GM19023 (cell line): ENCODE measurements around the gene EML6.

Experiments used
- ATAC-seq: cut with Tn5 transposase; IDR thresholded peaks from one replicate; pipeline ENCODE4 v1.9.1; 2021; ENCODE audit warnings: mild to moderate bottlenecking, moderate library complexity; ENCODE audit not compliant: unreplicated experiment

Gene EML6

DNA sequence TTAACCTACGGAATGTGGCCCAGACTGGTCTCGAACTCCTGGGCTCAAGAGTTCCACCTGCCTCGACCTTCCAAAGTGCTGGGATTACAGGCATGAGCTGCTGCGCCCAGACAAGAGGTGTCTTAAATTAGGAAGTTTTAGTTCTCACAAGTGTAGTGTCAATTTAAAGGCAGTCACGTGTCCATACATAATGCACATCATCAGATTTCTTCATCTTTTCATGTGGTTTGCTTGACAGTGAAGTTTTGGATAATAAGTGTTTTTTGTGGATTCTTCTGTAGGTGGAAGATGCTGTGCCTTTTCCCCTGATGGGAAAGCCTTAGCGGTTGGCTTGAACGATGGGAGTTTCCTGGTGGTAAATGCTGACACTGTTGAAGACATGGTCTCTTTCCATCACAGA is 179.3 kb downstream of the EML6 start:
- ATAC-seq, result no peak

DNA sequence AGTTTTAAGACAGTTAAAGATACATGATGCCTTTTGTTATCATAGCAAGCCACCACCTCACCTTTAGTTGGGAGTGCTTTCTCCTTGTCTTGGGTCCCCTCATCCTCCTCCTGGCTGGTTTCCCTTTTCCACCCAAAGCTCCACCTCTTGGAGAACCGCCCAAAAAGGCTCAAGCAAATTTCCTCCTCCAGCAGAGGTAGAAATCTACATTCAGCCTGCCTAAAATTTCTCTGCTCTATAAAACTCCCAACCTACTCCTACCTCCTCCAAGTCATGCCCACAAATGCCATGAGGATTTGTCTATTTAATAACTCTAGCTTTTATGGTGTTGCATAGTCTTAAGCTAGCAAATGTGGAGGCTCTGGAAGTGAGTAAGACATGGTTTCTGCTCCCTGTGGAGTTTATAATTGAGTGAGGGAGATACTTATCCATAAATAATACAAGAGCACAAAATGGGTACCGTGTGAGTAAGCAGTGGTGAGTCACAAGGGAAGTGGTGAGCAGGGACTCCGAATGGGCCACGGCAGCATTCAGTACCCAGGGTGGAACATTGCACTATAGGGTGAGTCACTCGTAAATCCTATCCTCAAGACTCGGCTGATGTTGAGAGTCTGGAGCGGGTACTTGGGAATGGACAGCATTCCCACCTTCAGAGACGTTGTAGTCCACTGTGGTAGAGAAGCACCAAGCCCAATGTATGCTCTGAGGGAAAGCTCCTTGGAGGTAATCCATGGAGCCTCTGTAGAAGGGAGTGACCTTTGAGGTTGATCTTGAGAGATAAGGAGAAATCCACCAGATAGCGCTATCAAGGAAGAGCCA is 180.5 kb downstream of the EML6 start:
- ATAC-seq, result no peak

DNA sequence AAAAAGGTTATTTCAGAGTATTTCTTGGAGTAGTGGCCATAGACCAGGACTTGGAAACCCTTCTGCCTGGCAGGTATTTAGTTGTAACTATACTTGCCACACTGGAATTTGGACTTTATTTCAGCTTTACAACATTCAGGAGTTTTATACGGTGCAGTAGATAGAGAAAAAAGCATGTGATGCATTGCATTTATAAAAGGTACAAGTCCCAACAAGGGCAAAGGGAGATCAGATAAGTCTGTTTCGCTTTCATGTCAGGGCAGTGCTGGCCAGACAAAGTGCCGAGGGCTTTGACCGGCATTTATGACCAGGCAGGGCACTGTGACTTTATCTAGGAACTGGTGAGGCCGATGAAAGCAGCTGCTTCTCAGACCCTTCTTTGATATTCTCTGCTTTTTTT is 181.4 kb downstream of the EML6 start:
- no peak for ATAC-seq

DNA sequence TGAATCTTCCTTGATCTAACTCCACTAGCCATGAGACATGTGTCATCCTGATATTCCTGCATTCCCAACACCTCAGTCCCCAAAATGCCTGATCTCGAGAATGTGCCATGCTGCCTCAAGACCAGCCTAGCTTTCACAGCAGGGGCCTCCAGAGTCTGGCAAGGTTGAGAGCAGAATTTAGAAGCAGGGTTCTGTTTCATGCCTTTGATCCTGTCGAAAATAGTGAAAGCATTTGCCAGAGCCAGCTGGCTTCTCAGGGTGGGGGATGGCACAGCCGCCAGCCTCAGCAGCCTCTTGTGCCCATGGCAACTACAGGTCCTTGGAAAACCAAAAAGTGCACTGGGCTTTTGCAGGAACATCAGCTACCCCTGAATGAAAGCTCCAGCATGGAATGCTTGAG is 183.3 kb downstream of the EML6 start:
- no peak for ATAC-seq

DNA sequence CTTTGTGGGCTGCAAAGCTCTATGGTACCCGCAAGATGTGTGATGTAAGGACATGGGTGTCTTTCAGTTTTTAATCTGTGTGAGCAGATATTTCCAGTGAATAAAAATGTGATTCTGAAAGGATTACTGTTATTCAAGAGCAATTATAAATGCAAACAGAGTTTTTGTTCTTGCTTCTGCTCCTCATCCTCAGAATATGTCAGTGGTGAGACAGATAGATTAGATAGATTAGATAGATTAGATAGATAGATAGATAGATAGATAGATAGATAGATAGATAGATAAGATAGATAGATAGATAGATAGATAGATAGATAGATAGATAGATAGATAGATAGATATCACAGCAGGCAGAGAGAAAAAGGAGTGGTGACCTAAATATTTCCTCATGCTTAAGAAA is 184.2 kb downstream of the EML6 start:
- ATAC-seq, result no peak

DNA sequence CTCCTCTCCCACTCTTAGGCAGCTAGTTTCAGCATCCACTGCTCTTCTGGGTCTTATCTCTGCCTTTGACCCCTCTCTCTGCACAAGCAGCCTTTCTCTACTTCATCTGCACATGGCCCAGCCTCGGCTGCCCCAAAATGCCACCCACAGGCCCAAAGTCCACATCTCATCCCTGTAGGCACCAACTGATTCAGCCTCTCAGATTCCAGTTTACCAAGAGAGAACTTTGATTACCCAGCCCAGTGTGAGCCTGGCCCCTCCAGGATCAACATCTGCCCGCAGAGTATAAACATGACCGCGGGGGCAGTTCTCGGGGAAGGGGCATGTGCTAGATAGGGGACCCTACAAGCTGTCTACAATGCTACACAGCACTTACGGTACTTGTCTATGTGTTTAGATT is 185.1 kb downstream of the EML6 start:
- ATAC-seq, result no peak

DNA sequence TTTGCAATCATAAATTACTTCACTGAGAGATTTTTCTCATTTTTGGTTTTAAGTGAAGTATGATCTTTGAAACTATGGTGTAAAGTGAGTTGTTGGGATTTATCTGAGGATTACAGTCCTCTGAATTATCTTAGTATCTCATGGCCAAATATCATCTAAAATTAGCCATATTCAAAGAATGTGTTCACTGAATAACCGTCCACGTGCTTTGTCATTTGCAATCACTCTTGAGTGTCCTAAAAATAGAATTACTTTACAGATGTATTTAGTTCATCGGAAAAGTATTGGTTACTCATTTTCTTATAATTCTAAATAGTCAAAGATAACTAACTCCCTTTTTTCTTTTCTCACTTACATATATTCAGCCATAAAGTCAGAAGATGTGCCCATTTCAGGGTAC is 185.5 kb downstream of the EML6 start:
- no peak for ATAC-seq

DNA sequence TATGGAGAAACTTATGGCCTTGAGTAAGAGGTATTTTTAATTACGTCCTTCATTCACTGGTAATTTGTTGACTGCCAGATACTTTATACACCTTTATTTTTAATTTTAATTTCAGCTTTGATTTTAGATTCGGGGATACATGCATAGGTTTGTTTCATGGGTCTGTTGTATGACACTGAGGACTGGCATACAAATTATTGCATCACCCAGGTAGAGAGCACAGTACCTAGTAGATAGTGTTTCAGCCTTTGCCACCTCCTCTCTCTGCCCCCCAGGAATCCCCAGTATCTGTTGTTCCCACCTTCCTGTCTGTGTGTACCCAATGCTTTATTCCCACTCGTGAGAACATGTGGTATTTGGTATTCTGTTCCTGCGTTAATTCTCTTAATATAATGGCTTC is 188.8 kb downstream of the EML6 start:
- no peak for ATAC-seq

DNA sequence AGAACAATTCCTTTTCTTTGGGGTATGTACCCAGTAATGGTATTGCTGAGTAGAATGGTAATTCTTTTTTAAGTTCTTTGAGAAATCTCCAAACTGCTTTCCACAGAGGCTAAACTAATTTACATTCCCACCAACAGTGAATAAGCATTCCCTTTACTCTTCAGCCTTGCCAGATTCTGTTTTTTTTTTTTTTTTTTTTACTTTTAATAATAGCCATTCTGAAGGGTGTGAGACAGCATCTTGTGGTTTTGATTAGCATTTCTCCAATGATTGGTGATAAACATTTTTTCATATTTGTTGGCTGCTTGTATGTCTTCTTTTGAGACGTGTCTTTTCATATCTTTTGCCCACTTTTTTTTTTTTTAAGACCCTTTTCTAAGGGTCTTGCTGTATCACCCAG is 189.4 kb downstream of the EML6 start:
- ATAC-seq, result no peak

DNA sequence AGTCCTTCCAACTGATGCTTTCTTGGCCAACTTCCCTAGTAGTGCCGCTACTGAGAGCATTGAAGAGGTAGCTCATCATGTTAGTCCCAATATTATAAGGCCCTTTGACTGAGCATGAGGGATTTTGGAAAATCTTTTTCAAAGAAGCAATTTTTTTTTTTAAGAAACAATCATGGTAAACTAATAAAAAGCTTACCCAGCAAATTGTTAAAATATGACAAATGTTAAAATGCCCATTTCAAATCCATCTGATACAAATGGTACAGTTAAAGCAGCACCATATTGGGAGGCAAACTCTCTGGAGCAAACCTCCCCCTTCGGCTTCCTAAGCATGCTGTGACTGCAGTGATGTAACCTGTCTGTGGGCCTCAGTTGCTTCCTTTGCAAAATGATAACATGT is 191.2 kb downstream of the EML6 start:
- no peak for ATAC-seq

DNA sequence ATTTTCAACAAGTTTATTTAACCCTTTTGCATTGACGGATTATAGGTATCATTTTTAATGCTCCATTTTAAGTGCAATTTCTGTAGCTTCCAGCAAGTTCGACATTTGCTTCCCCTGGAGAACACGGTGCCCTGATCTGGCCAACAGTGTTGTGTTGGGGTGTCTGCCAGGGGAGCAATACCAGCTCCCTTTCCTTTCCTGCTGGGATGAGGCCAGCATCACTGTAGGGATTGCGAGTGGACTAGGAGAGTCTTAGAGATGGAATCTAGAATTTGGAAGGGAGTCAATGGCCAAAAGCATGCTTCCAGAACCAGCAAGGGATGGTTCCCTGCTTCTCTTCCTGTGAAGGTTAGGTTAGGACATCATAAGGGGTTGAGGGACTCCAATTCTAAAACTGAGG is 191.6 kb downstream of the EML6 start:
- no peak for ATAC-seq

DNA sequence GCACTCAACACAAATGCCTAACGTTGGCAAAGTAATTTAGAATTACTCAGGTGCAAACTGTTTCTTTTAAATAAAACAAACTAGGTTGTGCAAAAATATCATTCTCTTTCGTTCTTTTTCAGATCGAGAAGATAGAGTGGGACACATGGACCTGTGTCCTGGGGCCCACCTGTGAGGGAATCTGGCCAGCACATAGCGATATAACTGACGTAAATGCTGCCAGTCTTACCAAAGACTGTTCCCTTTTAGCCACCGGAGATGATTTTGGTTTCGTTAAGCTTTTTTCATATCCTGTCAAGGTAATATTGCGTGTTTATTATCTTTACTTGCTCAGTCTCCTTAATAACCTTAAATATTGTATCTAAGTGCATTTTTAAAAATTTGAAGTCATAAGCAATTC is 193.2 kb downstream of the EML6 start:
- ATAC-seq, result no peak

DNA sequence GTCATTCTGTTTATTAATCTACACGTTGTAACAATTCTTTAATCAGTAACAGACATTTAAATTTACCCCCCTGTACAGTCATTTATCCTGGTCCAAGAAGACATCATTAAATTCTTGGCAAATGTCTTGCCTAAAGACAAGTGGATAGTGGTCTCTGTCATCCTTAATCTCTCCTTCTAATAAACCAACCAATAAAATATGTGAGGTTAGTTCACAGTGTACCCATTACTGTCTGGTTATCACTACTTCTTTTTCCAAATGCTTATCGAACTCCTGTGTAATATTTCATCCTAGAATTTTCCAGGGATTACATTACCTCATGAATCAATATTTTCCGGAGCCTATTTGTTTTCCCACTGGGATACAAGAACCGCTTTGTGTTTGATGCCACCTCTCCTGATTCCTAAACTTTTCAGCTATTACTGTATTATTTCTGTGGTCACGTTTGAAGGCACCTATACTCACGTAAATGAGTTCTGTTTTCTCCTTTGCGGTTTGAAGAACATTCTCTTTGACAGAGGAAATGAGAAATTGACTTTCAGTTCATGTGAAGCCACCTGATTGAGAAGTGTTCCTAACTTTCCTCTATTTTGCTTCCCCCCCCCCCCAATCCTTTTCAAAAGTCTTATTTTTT is 195.3 kb downstream of the EML6 start:
- ATAC-seq, result no peak

DNA sequence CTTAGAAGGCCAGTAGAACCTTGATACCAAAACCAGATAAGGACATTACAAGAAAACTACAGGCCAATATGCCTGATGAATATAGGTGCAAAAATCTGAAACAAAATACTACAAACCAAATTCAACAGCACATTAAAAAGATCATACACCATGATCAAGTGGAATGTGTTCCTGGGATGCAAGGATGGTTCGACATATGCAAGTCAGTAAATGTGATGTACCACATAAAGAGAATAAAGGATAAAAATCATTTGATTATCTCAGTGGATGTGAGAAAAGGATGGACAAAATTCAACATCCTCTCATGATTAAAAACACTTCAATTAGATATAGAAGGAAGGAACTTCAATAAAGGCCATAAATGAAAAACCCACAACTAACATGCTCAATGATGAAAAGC is 197.2 kb downstream of the EML6 start:
- no peak for ATAC-seq

DNA sequence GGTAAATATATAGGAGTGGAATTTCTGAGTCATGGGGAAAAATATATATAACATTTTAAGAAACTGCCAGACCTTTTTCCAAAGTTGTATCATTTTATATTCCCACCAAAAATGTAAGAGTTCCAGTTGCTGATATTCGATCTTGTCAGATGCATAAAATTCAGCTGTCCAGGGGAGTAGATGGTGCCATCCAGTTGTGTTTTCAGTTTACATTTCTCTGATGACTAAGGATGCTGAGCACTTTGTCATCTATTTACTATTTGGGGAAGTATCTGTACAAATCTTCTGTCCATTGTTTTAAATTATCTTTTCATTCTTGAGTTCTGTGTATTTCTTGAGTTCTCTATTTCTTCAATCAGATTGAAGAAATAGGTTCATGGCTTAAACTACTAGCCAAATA is 200.7 kb downstream of the EML6 start:
- ATAC-seq, result no peak

DNA sequence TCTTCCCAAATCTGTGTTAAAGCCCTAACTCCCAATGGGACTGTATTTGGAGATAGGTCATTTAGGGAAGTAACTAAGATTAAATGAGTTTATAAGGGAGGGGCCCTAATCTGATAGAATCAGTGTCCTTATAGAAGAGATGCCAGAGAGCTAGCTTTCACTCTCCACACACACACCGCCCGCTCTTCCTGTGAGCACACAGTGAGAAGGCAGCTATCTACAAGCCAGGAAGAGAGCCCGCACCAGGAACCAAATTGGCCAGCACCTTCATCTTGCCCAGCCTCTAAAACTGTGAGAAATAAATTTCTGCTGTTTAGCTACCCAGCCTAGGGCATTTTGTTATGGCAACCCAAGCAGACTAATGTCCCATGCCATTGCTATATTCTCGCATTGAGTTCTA is 201.6 kb downstream of the EML6 start:
- ATAC-seq, result no peak

DNA sequence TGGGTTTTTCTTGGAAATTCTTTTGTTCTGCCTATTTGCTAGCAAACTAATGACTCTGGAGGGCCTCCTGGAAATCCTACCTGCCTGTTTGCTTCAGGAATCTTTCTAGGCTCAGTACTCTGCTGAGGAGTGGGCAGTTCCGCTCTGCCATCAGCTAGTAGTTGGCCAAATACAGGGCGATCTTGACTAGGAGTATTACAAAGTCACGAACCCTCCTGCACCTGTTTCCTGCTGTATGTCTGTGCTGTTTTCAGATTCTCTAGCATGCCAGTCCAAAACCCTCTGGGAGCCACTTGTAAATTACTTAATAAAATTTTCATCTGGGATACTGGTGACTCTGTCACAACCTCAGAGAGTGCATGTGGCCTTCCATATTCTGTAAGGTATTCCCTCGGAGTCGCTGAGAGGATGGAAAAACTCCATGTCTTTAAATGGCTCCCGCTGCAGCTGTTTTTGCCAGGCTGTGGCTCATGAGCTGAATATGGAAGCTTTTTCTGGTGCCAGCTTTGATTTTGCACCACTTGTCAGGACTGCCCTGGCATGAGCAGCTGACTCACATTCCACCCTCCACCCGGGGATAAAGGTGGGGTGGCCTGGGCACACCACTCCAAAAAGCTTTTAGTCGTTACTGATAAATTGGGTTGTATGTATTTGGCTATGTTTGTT is 203.8 kb downstream of the EML6 start:
- ATAC-seq, result no peak

DNA sequence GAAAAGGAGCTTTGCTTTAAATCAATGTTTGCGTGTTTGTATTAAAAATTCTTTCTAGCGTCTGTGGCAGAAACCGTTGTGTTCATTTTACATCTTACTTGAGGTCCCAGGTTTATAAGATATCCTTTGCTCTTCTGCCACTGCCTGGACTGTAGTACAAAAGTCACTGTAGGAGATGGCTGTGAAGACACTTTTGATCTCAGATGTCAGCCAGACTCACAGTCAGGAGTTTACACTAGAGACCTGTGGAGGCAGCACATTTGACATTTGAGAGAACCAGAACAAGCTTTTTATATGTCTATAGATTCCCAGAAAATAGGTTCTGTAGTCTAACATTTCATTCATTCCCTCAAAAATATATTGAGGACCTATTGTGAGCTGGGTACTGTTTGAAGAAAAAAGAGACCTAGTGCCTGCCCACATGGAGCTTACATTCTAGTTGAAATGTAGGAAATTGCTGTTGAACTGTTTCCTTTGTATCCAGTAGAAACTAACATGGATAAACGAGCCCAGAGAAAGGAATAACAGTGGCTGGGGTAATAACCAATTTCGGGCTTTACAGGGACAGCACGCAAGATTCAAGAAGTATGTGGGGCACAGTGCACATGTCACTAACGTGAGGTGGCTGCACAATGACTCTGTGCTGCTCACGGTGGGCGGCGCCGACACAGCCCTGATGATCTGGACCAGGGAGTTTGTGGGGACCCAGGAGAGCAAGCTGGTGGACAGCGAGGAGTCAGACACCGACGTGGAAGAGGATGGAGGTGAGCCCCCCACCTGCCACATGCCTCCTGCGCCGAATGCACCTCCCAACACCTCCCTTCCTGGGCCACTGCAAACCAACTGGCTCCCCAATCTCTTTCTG is 204.5 kb downstream of the EML6 start:
- ATAC-seq, result no peak

DNA sequence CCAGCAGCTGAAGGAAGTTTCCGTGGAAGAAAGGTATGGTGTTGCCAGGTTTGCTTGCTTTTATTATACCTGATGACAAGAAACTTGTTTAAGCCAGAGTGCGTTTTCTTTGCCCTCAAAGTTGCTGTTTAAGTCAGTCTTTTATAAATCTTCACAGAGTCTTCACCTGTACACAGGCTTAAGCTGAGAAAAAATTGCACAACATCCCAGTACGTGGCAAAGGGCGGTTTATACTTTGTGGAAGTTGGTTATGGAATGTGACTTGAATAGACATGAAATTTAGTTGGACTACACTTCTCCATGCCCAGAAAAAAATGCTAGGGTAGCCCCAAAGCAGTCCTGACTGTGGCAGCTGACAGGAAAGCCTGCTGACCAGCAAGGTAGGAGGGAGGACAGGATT is 205.3 kb downstream of the EML6 start:
- ATAC-seq, result no peak

DNA sequence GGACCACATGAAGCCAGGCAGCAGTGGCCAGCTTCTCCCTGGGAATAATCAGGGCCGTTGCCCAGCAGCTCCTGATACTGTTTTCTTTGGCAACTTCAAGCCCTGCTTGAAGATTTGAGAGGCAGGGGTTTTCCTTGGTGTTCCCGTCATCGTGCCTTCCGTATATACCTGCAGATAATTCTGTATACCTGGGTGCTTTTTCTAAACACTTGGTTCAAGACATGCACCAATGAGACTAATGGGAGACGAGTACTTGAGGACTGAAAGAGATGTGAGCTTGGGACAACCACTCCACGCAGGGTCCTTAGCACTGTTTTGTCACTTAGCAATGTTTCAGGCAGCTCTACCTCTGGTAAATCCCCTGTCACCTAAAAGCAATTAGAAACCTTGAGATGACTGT is 208.0 kb downstream of the EML6 start:
- no peak for ATAC-seq

DNA sequence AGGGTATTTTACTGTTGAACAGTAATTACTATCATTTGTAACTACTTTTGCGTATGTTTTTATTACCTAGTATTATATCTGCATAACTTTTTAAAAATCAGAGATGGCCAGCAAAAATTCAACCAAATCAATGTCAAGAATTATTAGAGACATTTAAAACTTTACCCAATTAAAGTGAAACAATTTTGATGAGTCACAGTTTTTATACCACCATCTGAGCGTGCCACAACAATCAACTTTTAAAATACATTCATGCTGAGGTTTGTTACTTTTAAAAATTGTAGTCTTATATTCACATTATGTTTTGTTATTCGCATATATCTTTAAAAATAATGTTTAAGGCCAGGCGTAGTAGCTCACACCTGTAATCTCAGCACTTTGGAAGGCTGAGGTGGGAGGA is 211.9 kb downstream of the EML6 start:
- ATAC-seq, result no peak
